Measurements from ENCODE around the gene CRNKL1. TPM values are rescaled to one million over a fixed set of nuclear protein-coding genes. Genes with fewer than 3 reads are reported as not detected.

Gene CRNKL1
- polyA plus RNA-seq, 1 donor (not counting 4 experiments of a cell fraction or from before 2014, with no cell fraction given), result 11.0 TPM

DNA sequence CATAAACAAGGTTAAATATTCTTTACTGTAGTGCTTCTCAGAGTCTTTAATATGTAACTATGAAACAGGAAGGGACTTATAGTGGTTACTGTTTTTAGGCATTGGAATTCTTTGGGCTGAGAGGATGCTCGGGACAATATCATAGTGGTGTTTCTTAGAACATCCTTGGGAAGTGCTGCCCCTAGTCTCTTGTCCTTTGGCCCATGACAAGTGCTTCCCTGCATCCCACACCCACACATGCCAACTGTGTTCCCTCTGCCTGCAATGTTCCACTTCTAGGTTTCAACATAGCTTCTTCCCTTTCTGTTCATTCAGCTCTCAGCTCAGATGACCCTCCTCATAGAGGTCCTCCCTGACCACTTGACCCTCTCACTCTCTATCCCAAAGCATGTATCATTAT lies 37.7 kb upstream of the CRNKL1 start:
- no peak for FAIRE-seq
- TF ChIP-seq EZH2 (IDR thresholded peaks at IDR 0.05; ENCODE audit: low read length), result no peak
- TF ChIP-seq, protein P1, sequence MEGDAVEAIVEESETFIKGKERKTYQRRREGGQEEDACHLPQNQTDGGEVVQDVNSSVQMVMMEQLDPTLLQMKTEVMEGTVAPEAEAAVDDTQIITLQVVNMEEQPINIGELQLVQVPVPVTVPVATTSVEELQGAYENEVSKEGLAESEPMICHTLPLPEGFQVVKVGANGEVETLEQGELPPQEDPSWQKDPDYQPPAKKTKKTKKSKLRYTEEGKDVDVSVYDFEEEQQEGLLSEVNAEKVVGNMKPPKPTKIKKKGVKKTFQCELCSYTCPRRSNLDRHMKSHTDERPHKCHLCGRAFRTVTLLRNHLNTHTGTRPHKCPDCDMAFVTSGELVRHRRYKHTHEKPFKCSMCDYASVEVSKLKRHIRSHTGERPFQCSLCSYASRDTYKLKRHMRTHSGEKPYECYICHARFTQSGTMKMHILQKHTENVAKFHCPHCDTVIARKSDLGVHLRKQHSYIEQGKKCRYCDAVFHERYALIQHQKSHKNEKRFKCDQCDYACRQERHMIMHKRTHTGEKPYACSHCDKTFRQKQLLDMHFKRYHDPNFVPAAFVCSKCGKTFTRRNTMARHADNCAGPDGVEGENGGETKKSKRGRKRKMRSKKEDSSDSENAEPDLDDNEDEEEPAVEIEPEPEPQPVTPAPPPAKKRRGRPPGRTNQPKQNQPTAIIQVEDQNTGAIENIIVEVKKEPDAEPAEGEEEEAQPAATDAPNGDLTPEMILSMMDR (optimal IDR thresholded peaks at IDR 0.05 in 1 of 3, IDR thresholded peaks at IDR 0.05 in 1 of 3, conservative IDR thresholded peaks at IDR 0.05 in 1 of 3; ENCODE audit: extremely low read depth in 1 of 3, insufficient read depth in 2 of 3, low read length in 3 of 3), result no peak

DNA sequence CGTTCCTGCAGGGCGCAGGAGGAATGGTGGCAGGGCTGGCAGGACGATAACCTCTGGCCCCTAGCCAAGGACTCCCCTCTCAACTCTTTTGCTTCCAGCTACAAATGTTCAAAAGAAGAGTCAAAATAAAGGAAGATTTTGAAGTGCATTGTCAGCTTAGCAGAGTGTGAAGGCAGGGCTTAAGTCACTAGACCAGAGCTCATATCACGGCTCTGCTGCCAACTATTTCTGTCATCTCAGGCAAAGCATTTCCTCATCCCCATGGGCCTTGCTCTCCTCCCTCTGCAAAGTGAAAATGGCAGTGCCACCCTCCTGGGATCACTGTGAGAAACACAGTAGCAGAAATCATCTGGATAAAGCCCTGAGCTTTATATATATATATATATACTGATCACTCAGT lies 36.8 kb upstream of the CRNKL1 start:
- DNase-seq (ENCODE audit: low read depth, low spot score) (no peak), FAIRE-seq (no peak)
- H3K27ac ChIP-seq (ENCODE audit: control insufficient read depth, insufficient read depth, low read length), result no peak overlapping the region
- H3K27me3 ChIP-seq (ENCODE audit: control insufficient read depth, extremely low read depth, insufficient read depth, low read length), result no peaks in the 10 kb centered on the region
- no peak overlapping the region for H3K4me2 ChIP-seq (ENCODE audit: control insufficient read depth, extremely low read depth, insufficient read depth, low read depth, low read length)
- no peaks in the 10 kb centered on the region for H3K9me3 ChIP-seq (ENCODE audit: control insufficient read depth, low read depth, low read length)
- H3K4me3 ChIP-seq (ENCODE audit: control insufficient read depth in 2 of 3, extremely low read depth in 1 of 3, insufficient read depth in 2 of 3, low read depth in 1 of 3, low read length in 3 of 3), result no peak overlapping the region
- TF ChIP-seq, protein P1 (optimal IDR thresholded peaks at IDR 0.05 in 1 of 3, IDR thresholded peaks at IDR 0.05 in 1 of 3, conservative IDR thresholded peaks at IDR 0.05 in 1 of 3; ENCODE audit: extremely low read depth in 1 of 3, insufficient read depth in 2 of 3, low read length in 3 of 3), result no peak
- no peak for TF ChIP-seq EZH2 (IDR thresholded peaks at IDR 0.05; ENCODE audit: low read length)
- no peaks in the 10 kb centered on the region for H3K79me2 ChIP-seq (ENCODE audit: control insufficient read depth, insufficient read depth, low read length)
- no peaks in the 10 kb centered on the region for H3K9me1 ChIP-seq (ENCODE audit: control insufficient read depth, extremely low read depth, insufficient read depth, low read length)
- H3K4me1 ChIP-seq (ENCODE audit: control insufficient read depth, extremely low read depth, insufficient read depth, low read length), result no peaks in the 10 kb centered on the region
- H2AFZ ChIP-seq (ENCODE audit: control insufficient read depth, low read length), result no peak overlapping the region
- no peak overlapping the region for H3K9ac ChIP-seq (ENCODE audit: control insufficient read depth, extremely low read depth, insufficient read depth, low read length)
- H4K20me1 ChIP-seq (ENCODE audit: control insufficient read depth, extremely low read depth, insufficient read depth, low read length), result no peaks in the 10 kb centered on the region
- H3K36me3 ChIP-seq (ENCODE audit: control insufficient read depth in 2 of 2, extremely low read depth in 1 of 2, insufficient read depth in 2 of 2, low read length in 2 of 2), result no peaks in the 10 kb centered on the region
- dilution Hi-C loops (cut with MboI; ENCODE audit: extremely low pct_ligation_motif_present, low sequenced_read_pairs), result no loop called here

More for the DNA sequence above, 37.7 kb upstream of the CRNKL1 start:
- H3K79me2 ChIP-seq (ENCODE audit: control insufficient read depth, insufficient read depth, low read length), result no peaks in the 10 kb centered on the region
- no peaks in the 10 kb centered on the region for H3K4me1 ChIP-seq (ENCODE audit: control insufficient read depth, extremely low read depth, insufficient read depth, low read length)
- H3K36me3 ChIP-seq (ENCODE audit: control insufficient read depth in 2 of 2, extremely low read depth in 1 of 2, insufficient read depth in 2 of 2, low read length in 2 of 2), result no peaks in the 10 kb centered on the region
- no peaks in the 10 kb centered on the region for H3K27me3 ChIP-seq (ENCODE audit: control insufficient read depth, extremely low read depth, insufficient read depth, low read length)
- H3K4me2 ChIP-seq (ENCODE audit: control insufficient read depth, extremely low read depth, insufficient read depth, low read depth, low read length), result no peak overlapping the region
- no peaks in the 10 kb centered on the region for H3K9me1 ChIP-seq (ENCODE audit: control insufficient read depth, extremely low read depth, insufficient read depth, low read length)
- H3K9me3 ChIP-seq (ENCODE audit: control insufficient read depth, low read depth, low read length), result no peaks in the 10 kb centered on the region
- H3K27ac ChIP-seq (ENCODE audit: control insufficient read depth, insufficient read depth, low read length), result no peak overlapping the region
- DNase-seq (ENCODE audit: low read depth, low spot score), result no peak
- dilution Hi-C loops (cut with MboI; ENCODE audit: extremely low pct_ligation_motif_present, low sequenced_read_pairs), result no loop called here
- H4K20me1 ChIP-seq (ENCODE audit: control insufficient read depth, extremely low read depth, insufficient read depth, low read length), result no peaks in the 10 kb centered on the region
- no peak overlapping the region for H3K4me3 ChIP-seq (ENCODE audit: control insufficient read depth in 2 of 3, extremely low read depth in 1 of 3, insufficient read depth in 2 of 3, low read depth in 1 of 3, low read length in 3 of 3)
- no peak overlapping the region for H3K9ac ChIP-seq (ENCODE audit: control insufficient read depth, extremely low read depth, insufficient read depth, low read length)
- H2AFZ ChIP-seq (ENCODE audit: control insufficient read depth, low read length), result no peak overlapping the region

Data from keratinocyte (primary cell).